GM23248 (cell line): ENCODE data around the gene MOB1A. TPM values are rescaled to one million over a fixed set of nuclear protein-coding genes. Genes with fewer than 3 reads are reported as not detected.
"Not testable (repeated sequence)": the region's sequence is repeated elsewhere in the genome, so short reads cannot be mapped to it uniquely, and the experiment has no call there.

ENCODE experiments used
- DNase-seq: peaks from one replicate; pipeline ENCODE4 v3.0.0-alpha.2; 2015
- H2AFZ ChIP-seq: fragments of 200-600 bp; sonication (generic); 2 replicates; pipeline ENCODE4 v1.6.1; 2016; ENCODE audit warnings: antibody characterized with exemption
- H3F3A ChIP-seq: fragments of 200-600 bp; sonication (generic); 2 replicates; pipeline ENCODE4 v1.6.1; 2016; ENCODE audit warnings: mild to moderate bottlenecking, antibody characterized with exemption, mixed run types; ENCODE audit not compliant: insufficient read depth
- H3K27ac ChIP-seq: fragments of 200-600 bp; sonication (generic); 2 replicates; pipeline ENCODE4 v1.5.1; 2016; ENCODE audit warnings: mild to moderate bottlenecking
- H3K27me3 ChIP-seq: fragments of 200-600 bp; sonication (generic); replicated peaks from 2 replicates; pipeline ENCODE4 v1.6.1; 2016; ENCODE audit warnings: mild to moderate bottlenecking; ENCODE audit not compliant: insufficient read depth
- H3K36me3 ChIP-seq: fragments of 200-600 bp; sonication (generic); 2 replicates; pipeline ENCODE4 v1.6.1; 2016; ENCODE audit warnings: low read depth, mild to moderate bottlenecking
- H3K4me1 ChIP-seq: fragments of 200-600 bp; sonication (generic); 2 replicates; pipeline ENCODE4 v1.6.1; 2016; ENCODE audit warnings: mild to moderate bottlenecking; ENCODE audit not compliant: insufficient read depth
- H3K4me2 ChIP-seq: fragments of 200-600 bp; sonication (generic); one replicate; pipeline ENCODE4 v1.6.1; 2016; ENCODE audit warnings: mild to moderate bottlenecking; ENCODE audit not compliant: unreplicated experiment
- H3K4me3 ChIP-seq: fragments of 200-600 bp; sonication (generic); 2 replicates; pipeline ENCODE4 v1.5.1; 2016; ENCODE audit warnings: mild to moderate bottlenecking
- H3K79me2 ChIP-seq: fragments of 200-600 bp; sonication (generic); 2 replicates; pipeline ENCODE4 v1.6.1; 2016; ENCODE audit warnings: mild to moderate bottlenecking; ENCODE audit not compliant: insufficient read depth
- H3K9ac ChIP-seq: fragments of 200-600 bp; sonication (generic); 2 replicates; pipeline ENCODE4 v1.6.1; 2016; ENCODE audit warnings: mild to moderate bottlenecking
- H3K9me2 ChIP-seq: fragments of 200-600 bp; sonication (generic); 2 replicates; pipeline ENCODE4 v1.6.1; 2016; ENCODE audit warnings: mixed run types, mild to moderate bottlenecking, moderate library complexity; ENCODE audit not compliant: insufficient read depth
- H3K9me3 ChIP-seq: fragments of 200-600 bp; sonication (generic); one replicate; pipeline ENCODE4 v1.6.1; 2017; ENCODE audit warnings: low read depth
- H4K20me1 ChIP-seq: fragments of 200-600 bp; sonication (generic); 2 replicates; pipeline ENCODE4 v1.6.0; 2016; ENCODE audit not compliant: insufficient read depth
- EZH2 ChIP-seq: fragments of 200-600 bp; sonication (generic); IDR thresholded peaks from 2 replicates; pipeline ENCODE4 v1.6.1; 2018; ENCODE audit warnings: antibody characterized with exemption, mild to moderate bottlenecking; ENCODE audit not compliant: insufficient read depth, poor library complexity, severe bottlenecking
- EZH2phosphoT487 ChIP-seq: fragments of 200-600 bp; sonication (generic); IDR thresholded peaks from 2 replicates; pipeline ENCODE4 v1.6.1; 2018; ENCODE audit warnings: antibody characterized with exemption, moderate library complexity, mild to moderate bottlenecking, low read depth; ENCODE audit not compliant: insufficient read depth
- WGBS, 2 experiments: methylation state at CpG; one replicate each; pipeline ENCODE4 v1.1.6; 2015 to 2017; ENCODE audit warnings: low lambda C conversion rate in 2 of 2, low coverage in 1 of 2; ENCODE audit errors: missing lambda C conversion rate in 2 of 2; 5-methylcytosine and 5-hydroxymethylcytosine counted together
- in situ Hi-C: fragments of 300-500 bp; cut with MboI; formaldehyde crosslinking; loops from 2 replicates; pipeline ENCODE4 v1.15.0; 2020
- polyA plus RNA-seq: library from polyadenylated mRNA; unstranded; fragments of >200 nt; fragmentation: Nextera tagmentation; extraction: Ambion mirVana; gene quantifications from 2 replicates; pipeline ENCODE4 v1.2.1, GENCODE V29; 2016
- total RNA-seq: library from RNA; depleted of rRNA; stranded (reverse); fragments of >200 nt; shearing (Covaris generic); gene quantifications from 2 replicates; pipeline ENCODE4 v1.2.3, GENCODE V29; 2014

Gene MOB1A
- total and polyA plus RNA-seq, 2 experiments from 2014 or later = 92.2 to 120 TPM

- Histone ChIP-seq H2AFZ (no peak overlapping the region), H3K9me3 (no peaks in the 10 kb centered on the region), H4K20me1 (no peaks in the 10 kb centered on the region), H3F3A (peaks cover 40% of the 10 kb centered on the region), H3K36me3 (peaks cover 49% of the 10 kb centered on the region), H3K4me2 (no peak overlapping the region), H3K9ac (no peak overlapping the region), H3K27ac (no peak overlapping the region), H3K9me2 (no peaks in the 10 kb centered on the region), H3K4me1 (peaks cover 22% of the 10 kb centered on the region), H3K79me2 (no peaks in the 10 kb centered on the region), H3K27me3 (no peaks in the 10 kb centered on the region), H3K4me3 (no peak overlapping the region)
- TF ChIP-seq EZH2phosphoT487 (no peak), EZH2 (no peak)
- WGBS, 2 experiments = 90 to 93% methylated on average over 5 of the region's 5 CpGs
- in situ Hi-C loops = no loop called here
- no peak for DNase-seq
Observed at GRCh38 chr2:74219846-74220486, 41.3 kb upstream of the MOB1A start.

DNA sequence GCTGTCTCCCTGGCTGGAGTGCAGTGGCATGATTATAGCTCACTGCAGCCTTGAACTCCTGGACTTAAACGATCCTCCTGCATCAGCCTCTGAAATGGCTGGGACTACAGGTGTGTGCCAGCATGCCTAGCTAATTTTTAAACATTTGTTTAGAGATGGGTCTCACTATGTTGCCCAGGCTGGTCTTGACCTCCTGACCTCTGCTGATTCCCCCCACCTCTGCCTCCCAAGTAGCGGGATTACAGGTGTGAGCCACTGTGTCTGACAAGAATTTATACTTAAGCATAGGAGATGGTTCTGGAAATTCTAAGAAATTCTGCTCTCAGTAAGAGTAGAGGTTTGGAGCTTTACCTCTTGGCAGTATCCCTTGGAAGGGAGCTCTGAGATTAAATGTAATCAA is 38.0 kb upstream of the MOB1A start:
- H3K9me3 ChIP-seq = no peaks in the 10 kb centered on the region
- H4K20me1 ChIP-seq = no peaks in the 10 kb centered on the region
- H3K4me2 ChIP-seq = no peak overlapping the region
- H3K4me1 ChIP-seq = no peaks in the 10 kb centered on the region
- no peak overlapping the region for H3K27ac ChIP-seq
- no peak overlapping the region for H3K4me3 ChIP-seq
- H3F3A ChIP-seq = peaks cover 20% of the 10 kb centered on the region; the same call in 1 of the 2 replicates
- no peaks in the 10 kb centered on the region for H3K9me2 ChIP-seq
- no peak overlapping the region for H2AFZ ChIP-seq
- in situ Hi-C loops = no loop called here
- 87 to 100% methylated on average over 2 of the region's 2 CpGs for WGBS, 2 experiments
- peaks cover 8% of the 10 kb centered on the region for H3K79me2 ChIP-seq
- no peak for DNase-seq
- TF ChIP-seq EZH2 (no peak), EZH2phosphoT487 (no peak)
- H3K9ac ChIP-seq = no peak overlapping the region
- H3K27me3 ChIP-seq = no peaks in the 10 kb centered on the region
- peaks cover 77% of the 10 kb centered on the region for H3K36me3 ChIP-seq

GRCh38 chr2:74215771-74216170 is 37.1 kb upstream of the MOB1A start:
- peaks cover 15% of the 10 kb centered on the region; the same call in 1 of the 2 replicates for H3F3A ChIP-seq
- H2AFZ ChIP-seq, DNase-seq, H3K4me2 ChIP-seq, H3K27me3 ChIP-seq, H4K20me1 ChIP-seq, H3K4me1 ChIP-seq, H3K79me2 ChIP-seq, H3K9me2 ChIP-seq, H3K9ac ChIP-seq, in situ Hi-C loops, H3K9me3 ChIP-seq, H3K4me3 ChIP-seq, H3K27ac ChIP-seq: not testable (repeated sequence)
- peaks cover 81% of the 10 kb centered on the region for H3K36me3 ChIP-seq
- 93 to 98% methylated on average over 6 of the region's 6 CpGs for WGBS, 2 experiments

GRCh38 chr2:74212702-74213410 is 34.2 kb upstream of the MOB1A start:
- no peak overlapping the region for H3K4me2 ChIP-seq
- H3K9me2 ChIP-seq = no peaks in the 10 kb centered on the region
- no peaks in the 10 kb centered on the region for H3K27me3 ChIP-seq
- no peaks in the 10 kb centered on the region for H4K20me1 ChIP-seq
- peaks cover 10% of the 10 kb centered on the region; the same call in 1 of the 2 replicates for H3F3A ChIP-seq
- H3K4me1 ChIP-seq = no peaks in the 10 kb centered on the region
- H3K79me2 ChIP-seq = peaks cover 33% of the 10 kb centered on the region
- H2AFZ ChIP-seq = no peak overlapping the region
- H3K9ac ChIP-seq = no peak overlapping the region
- DNase-seq = no peak
- no peak overlapping the region for H3K27ac ChIP-seq
- H3K9me3 ChIP-seq = no peaks in the 10 kb centered on the region
- H3K36me3 ChIP-seq = peaks cover 92% of the 10 kb centered on the region
- in situ Hi-C loops = no loop called here
- no peak overlapping the region for H3K4me3 ChIP-seq
- 79 to 89% methylated on average over 3 of the region's 3 CpGs for WGBS, 2 experiments
- TF ChIP-seq EZH2 (no peak), EZH2phosphoT487 (no peak)
